ENCODE results near the gene FMOD.
"Not testable (repeated sequence)": the region's sequence is repeated elsewhere in the genome, so short reads cannot be mapped to it uniquely, and the experiment has no call there.

Gene FMOD

GRCh38 chr1:203314025-203314759, 36.7 kb downstream of the FMOD start:
- DNase-seq; intact Hi-C loops (cut with DNase I): not testable (repeated sequence)

GRCh38 chr1:203311368-203312301, 39.3 kb downstream of the FMOD start:
- no peak for DNase-seq
- intact Hi-C loops (cut with DNase I): no loop called here

- DNase-seq: no peak
- intact Hi-C loops (cut with DNase I): no loop called here
These were observed 42.0 kb downstream of the FMOD start for GRCh38 chr1:203308923-203309331.

- intact Hi-C loops (cut with DNase I): no loop called here
- no peak for DNase-seq
These were observed 42.5 kb downstream of the FMOD start for GRCh38 chr1:203308328-203308922.

- intact Hi-C loops (cut with DNase I): no loop called here
- no peak for DNase-seq
These were observed 43.2 kb downstream of the FMOD start for GRCh38 chr1:203307641-203308126.

- intact Hi-C loops (cut with DNase I): no loop called here
- peak in 28 of 42 donors; percentile 10 to 69 (median 41) for DNase-seq
These were observed 43.9 kb downstream of the FMOD start for GRCh38 chr1:203306965-203307541.

- peak in 40 of 42 donors; percentile 38 to 88 (median 74) for DNase-seq
These were observed 44.6 kb downstream of the FMOD start for GRCh38 chr1:203306089-203306964.

GRCh38 chr1:203305809-203306088, 45.2 kb downstream of the FMOD start:
- DNase-seq: peak in 4 of 42 donors; percentile 8 to 58 (median 32)
- intact Hi-C loops (cut with DNase I): no loop called here

More at GRCh38 chr1:203306089-203306964, 44.6 kb downstream of the FMOD start:
- intact Hi-C loops (cut with DNase I): no loop called here

- intact Hi-C loops (cut with DNase I): no loop called here
- peak; percentile 88 to 97 (median 94) for DNase-seq
These were observed 45.8 kb downstream of the FMOD start, which contains the start of gene BTG2 for GRCh38 chr1:203304919-203305808. Gene BTG2 (plus strand): TSS chr1:203305519. CDS start chr1:203305607, 88 bp downstream.

GRCh38 chr1:203304391-203304918, 46.5 kb downstream of the FMOD start:
- DNase-seq: peak in 2 of 42 donors; percentile 26 to 39
- intact Hi-C loops (cut with DNase I): no loop called here

- intact Hi-C loops (cut with DNase I): no loop called here
- DNase-seq: no peak
These were observed 48.0 kb downstream of the FMOD start for GRCh38 chr1:203302894-203303293.

GRCh38 chr1:203302456-203302855, 48.5 kb downstream of the FMOD start:
- intact Hi-C loops (cut with DNase I): no loop called here
- no peak for DNase-seq

GRCh38 chr1:203301331-203301668, 49.6 kb downstream of the FMOD start:
- DNase-seq: no peak
- intact Hi-C loops (cut with DNase I): no loop called here

GRCh38 chr1:203300441-203301330, 50.2 kb downstream of the FMOD start:
- DNase-seq: no peak

GRCh38 chr1:203299719-203300429, 51.0 kb downstream of the FMOD start:
- DNase-seq; intact Hi-C loops (cut with DNase I): not testable (repeated sequence)

More at GRCh38 chr1:203300441-203301330, 50.2 kb downstream of the FMOD start:
- intact Hi-C loops (cut with DNase I): no loop called here
